Smooth muscle cell (in vitro differentiated cells): ENCODE results near the gene MEIS1. TPM values are rescaled to one million over a fixed set of nuclear protein-coding genes. Genes with fewer than 3 reads are reported as not detected.

Experiments used
- DNase-seq: peaks from one replicate; lab custom pipeline; 2025; ENCODE audit not compliant: unreplicated experiment; lab: John Stamatoyannopoulos, UW
- H2AFZ ChIP-seq: fragments of 200-600 bp; sonication (generic); 2 replicates; pipeline ENCODE4 v1.6.0; 2016; ENCODE audit warnings: antibody characterized with exemption, low read depth, mild to moderate bottlenecking
- H3F3A ChIP-seq: fragments of 200-600 bp; sonication (generic); 2 replicates; pipeline ENCODE4 v1.6.0; 2017; ENCODE audit warnings: antibody characterized with exemption, low read depth
- H3K27ac ChIP-seq: fragments of 200-600 bp; sonication (generic); 2 replicates; pipeline ENCODE4 v1.5.1; 2016; ENCODE audit warnings: low read depth, mild to moderate bottlenecking
- H3K27me3 ChIP-seq: fragments of 200-600 bp; sonication (generic); 2 replicates; pipeline ENCODE4 v1.6.1; 2016; ENCODE audit warnings: low read depth, mild to moderate bottlenecking
- H3K36me3 ChIP-seq: fragments of 200-600 bp; sonication (generic); 2 replicates; pipeline ENCODE4 v1.5.1; 2016; ENCODE audit warnings: low read depth
- H3K4me1 ChIP-seq: fragments of 200-600 bp; sonication (generic); 2 replicates; pipeline ENCODE4 v1.5.1; 2016; ENCODE audit warnings: low read depth
- H3K4me2 ChIP-seq: fragments of 200-600 bp; sonication (generic); 2 replicates; pipeline ENCODE4 v1.6.0; 2016; ENCODE audit warnings: mild to moderate bottlenecking
- H3K4me3 ChIP-seq: fragments of 200-600 bp; sonication (generic); 2 replicates; pipeline ENCODE4 v1.5.1; 2016; ENCODE audit warnings: mild to moderate bottlenecking
- H3K79me2 ChIP-seq: fragments of 200-600 bp; sonication (generic); 2 replicates; pipeline ENCODE4 v1.6.0; 2016; ENCODE audit warnings: low read depth, mild to moderate bottlenecking
- H3K9ac ChIP-seq: fragments of 200-600 bp; sonication (generic); 2 replicates; pipeline ENCODE4 v1.6.0; 2016; ENCODE audit warnings: low read depth
- H3K9me3 ChIP-seq: fragments of 200-600 bp; sonication (generic); replicated peaks from 2 replicates; pipeline ENCODE4 v1.5.1; 2016; ENCODE audit warnings: low read depth
- H4K20me1 ChIP-seq: fragments of 200-600 bp; sonication (generic); 2 replicates; pipeline ENCODE4 v1.6.0; 2016; ENCODE audit warnings: low read depth
- CTCF ChIP-seq: fragments of 200-600 bp; sonication (generic); IDR thresholded peaks from 2 replicates; pipeline ENCODE4 v1.5.1; 2017; ENCODE audit warnings: borderline replicate concordance, mild to moderate bottlenecking, antibody characterized with exemption; ENCODE audit not compliant: insufficient read depth, poor library complexity, severe bottlenecking
- WGBS: methylation state at CpG from one replicate; pipeline ENCODE4 v1.1.7; 2016; ENCODE audit warnings: low lambda C conversion rate; 5-methylcytosine and 5-hydroxymethylcytosine counted together
- polyA plus RNA-seq: library from polyadenylated mRNA; unstranded; fragments of >200 nt; fragmentation: Nextera tagmentation; extraction: Ambion mirVana; gene quantifications from 2 replicates; pipeline ENCODE4 v1.2.1, GENCODE V29; 2016
- total RNA-seq: library from RNA; depleted of rRNA; stranded (reverse); fragments of >200 nt; gene quantifications from 2 replicates; pipeline ENCODE4 v1.2.3, GENCODE V29; 2014

Gene MEIS1
- total and polyA plus RNA-seq, 2 experiments from 2014 or later, result 15.6 to 15.8 TPM

DNA sequence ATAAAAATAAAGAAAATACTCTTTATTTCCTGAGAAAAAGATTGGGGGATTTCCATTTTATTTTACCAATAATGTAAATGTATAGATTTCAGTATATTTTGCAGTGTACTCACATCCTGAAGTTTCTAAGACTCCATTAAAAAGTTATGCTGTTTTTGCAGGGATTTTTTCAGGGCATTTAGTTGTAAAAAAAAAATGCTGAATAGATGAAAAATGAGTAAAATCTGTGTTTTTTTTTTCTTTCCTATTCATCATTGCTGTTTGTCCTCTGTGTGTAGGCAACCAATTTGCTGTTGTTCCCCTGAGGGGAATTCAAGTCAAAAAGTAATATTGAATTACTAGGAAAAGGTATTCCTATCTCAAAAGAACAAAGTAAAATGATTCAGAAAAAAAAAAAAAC, 66.3 kb downstream of the MEIS1 start:
- H3K4me2 ChIP-seq, result no peak overlapping the region
- no peak for TF ChIP-seq CTCF

GRCh38 chr2:66506265-66506664, 71.3 kb downstream of the MEIS1 start:
- Histone ChIP-seq H3K79me2 (peaks cover 25% of the 10 kb centered on the region), H3K9ac (no peak overlapping the region), H3K4me2 (no peak overlapping the region), H3K27ac (no peak overlapping the region), H3K9me3 (no peaks in the 10 kb centered on the region), H3K4me3 (no peak overlapping the region), H4K20me1 (peaks cover 26% of the 10 kb centered on the region), H2AFZ (no peak overlapping the region), H3K27me3 (no peaks in the 10 kb centered on the region), H3F3A (peaks cover 23% of the 10 kb centered on the region), H3K4me1 (peaks cover 33% of the 10 kb centered on the region), H3K36me3 (no peaks in the 10 kb centered on the region)
- no peak for DNase-seq
- WGBS, result 96% methylated on average over 5 of the region's 5 CpGs
- no peak for TF ChIP-seq CTCF

More for the DNA sequence above, 66.3 kb downstream of the MEIS1 start:
- peaks cover 4% of the 10 kb centered on the region for H3F3A ChIP-seq
- peaks cover 29% of the 10 kb centered on the region for H3K4me1 ChIP-seq
- no peaks in the 10 kb centered on the region for H3K36me3 ChIP-seq
- H3K27me3 ChIP-seq, result no peaks in the 10 kb centered on the region
- peaks cover 10% of the 10 kb centered on the region for H4K20me1 ChIP-seq
- H3K9ac ChIP-seq, result no peak overlapping the region
- H2AFZ ChIP-seq, result no peak overlapping the region
- no peak for DNase-seq
- H3K27ac ChIP-seq, result no peak overlapping the region
- H3K4me3 ChIP-seq, result no peak overlapping the region
- no peaks in the 10 kb centered on the region for H3K9me3 ChIP-seq
- peaks cover 25% of the 10 kb centered on the region for H3K79me2 ChIP-seq

GRCh38 chr2:66507673-66508201, 72.8 kb downstream of the MEIS1 start:
- Histone ChIP-seq H3K4me1 (peaks cover 33% of the 10 kb centered on the region), H3K4me3 (peak overlapping the region; percentile 5), H3K27ac (peak overlapping the region; percentile 36), H3K9me3 (no peaks in the 10 kb centered on the region), H4K20me1 (peaks cover 25% of the 10 kb centered on the region), H3K4me2 (peak overlapping the region; percentile 73), H3K27me3 (no peaks in the 10 kb centered on the region), H3K9ac (no peak overlapping the region), H3K79me2 (peaks cover 26% of the 10 kb centered on the region), H2AFZ (no peak overlapping the region), H3F3A (peaks cover 23% of the 10 kb centered on the region), H3K36me3 (no peaks in the 10 kb centered on the region)
- TF ChIP-seq CTCF, result no peak
- no peak for DNase-seq
- WGBS, result 24% methylated on average over 13 of the region's 13 CpGs

- H3K4me1 ChIP-seq, result peaks cover 33% of the 10 kb centered on the region
- peaks cover 23% of the 10 kb centered on the region for H3F3A ChIP-seq
- no peak for TF ChIP-seq CTCF
These were observed 73.7 kb downstream of the MEIS1 start for GRCh38 chr2:66508484-66509071.

More at GRCh38 chr2:66508484-66509071, 73.7 kb downstream of the MEIS1 start:
- peak overlapping the region; percentile 5 for H3K4me3 ChIP-seq
- peak overlapping the region; percentile 73 for H3K4me2 ChIP-seq
- H3K9ac ChIP-seq, result no peak overlapping the region
- H3K79me2 ChIP-seq, result peaks cover 26% of the 10 kb centered on the region
- 32% methylated on average over 17 of the region's 17 CpGs for WGBS
- H2AFZ ChIP-seq, result no peak overlapping the region
- no peaks in the 10 kb centered on the region for H3K27me3 ChIP-seq
- H3K36me3 ChIP-seq, result no peaks in the 10 kb centered on the region
- H3K9me3 ChIP-seq, result no peaks in the 10 kb centered on the region
- no peak for DNase-seq
- H4K20me1 ChIP-seq, result peaks cover 25% of the 10 kb centered on the region
- H3K27ac ChIP-seq, result peak overlapping the region; percentile 36
